ENCODE results near the gene KATNBL1. TPM values are rescaled to one million over a fixed set of nuclear protein-coding genes. Genes with fewer than 3 reads are reported as not detected.

The KATNBL1 gene
- total RNA-seq, 3 donors from 2014 or later = 42.8 to 52.6 (median 46.2) TPM

DNA sequence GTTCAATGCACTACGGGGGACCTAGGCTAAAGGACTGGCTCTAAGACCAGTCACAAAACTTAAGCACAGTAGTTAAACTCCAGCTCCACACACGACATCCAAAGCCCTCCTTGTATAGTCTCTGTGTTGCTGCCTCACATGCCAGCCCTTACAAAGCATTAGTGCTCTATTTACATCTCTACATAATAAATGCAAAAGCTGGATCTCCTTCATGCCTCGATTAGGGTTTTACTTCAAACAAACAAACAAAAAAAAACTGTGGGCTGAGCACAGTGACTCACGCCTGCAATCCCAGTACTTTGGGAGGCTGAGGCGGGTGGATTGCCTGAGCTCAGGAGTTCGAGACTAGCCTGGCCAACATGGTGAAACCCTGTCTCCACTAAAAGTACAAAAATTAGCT is 98.4 kb downstream of the KATNBL1 start:
- H3K9me3 ChIP-seq = no peaks in the 10 kb centered on the region
- no peaks in the 10 kb centered on the region for H3K36me3 ChIP-seq (ENCODE audit: low read depth)
- TF ChIP-seq, protein P1, sequence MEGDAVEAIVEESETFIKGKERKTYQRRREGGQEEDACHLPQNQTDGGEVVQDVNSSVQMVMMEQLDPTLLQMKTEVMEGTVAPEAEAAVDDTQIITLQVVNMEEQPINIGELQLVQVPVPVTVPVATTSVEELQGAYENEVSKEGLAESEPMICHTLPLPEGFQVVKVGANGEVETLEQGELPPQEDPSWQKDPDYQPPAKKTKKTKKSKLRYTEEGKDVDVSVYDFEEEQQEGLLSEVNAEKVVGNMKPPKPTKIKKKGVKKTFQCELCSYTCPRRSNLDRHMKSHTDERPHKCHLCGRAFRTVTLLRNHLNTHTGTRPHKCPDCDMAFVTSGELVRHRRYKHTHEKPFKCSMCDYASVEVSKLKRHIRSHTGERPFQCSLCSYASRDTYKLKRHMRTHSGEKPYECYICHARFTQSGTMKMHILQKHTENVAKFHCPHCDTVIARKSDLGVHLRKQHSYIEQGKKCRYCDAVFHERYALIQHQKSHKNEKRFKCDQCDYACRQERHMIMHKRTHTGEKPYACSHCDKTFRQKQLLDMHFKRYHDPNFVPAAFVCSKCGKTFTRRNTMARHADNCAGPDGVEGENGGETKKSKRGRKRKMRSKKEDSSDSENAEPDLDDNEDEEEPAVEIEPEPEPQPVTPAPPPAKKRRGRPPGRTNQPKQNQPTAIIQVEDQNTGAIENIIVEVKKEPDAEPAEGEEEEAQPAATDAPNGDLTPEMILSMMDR (IDR thresholded peaks at IDR 0.05) = no peak
- H3K4me1 ChIP-seq (ENCODE audit: low read depth) = no peaks in the 10 kb centered on the region
- intact Hi-C loops (cut with DNase I, micrococcal nuclease) = no loop called here
- H3K4me3 ChIP-seq = no peak overlapping the region
- ATAC-seq (no peak), DNase-seq (no peak)

DNA sequence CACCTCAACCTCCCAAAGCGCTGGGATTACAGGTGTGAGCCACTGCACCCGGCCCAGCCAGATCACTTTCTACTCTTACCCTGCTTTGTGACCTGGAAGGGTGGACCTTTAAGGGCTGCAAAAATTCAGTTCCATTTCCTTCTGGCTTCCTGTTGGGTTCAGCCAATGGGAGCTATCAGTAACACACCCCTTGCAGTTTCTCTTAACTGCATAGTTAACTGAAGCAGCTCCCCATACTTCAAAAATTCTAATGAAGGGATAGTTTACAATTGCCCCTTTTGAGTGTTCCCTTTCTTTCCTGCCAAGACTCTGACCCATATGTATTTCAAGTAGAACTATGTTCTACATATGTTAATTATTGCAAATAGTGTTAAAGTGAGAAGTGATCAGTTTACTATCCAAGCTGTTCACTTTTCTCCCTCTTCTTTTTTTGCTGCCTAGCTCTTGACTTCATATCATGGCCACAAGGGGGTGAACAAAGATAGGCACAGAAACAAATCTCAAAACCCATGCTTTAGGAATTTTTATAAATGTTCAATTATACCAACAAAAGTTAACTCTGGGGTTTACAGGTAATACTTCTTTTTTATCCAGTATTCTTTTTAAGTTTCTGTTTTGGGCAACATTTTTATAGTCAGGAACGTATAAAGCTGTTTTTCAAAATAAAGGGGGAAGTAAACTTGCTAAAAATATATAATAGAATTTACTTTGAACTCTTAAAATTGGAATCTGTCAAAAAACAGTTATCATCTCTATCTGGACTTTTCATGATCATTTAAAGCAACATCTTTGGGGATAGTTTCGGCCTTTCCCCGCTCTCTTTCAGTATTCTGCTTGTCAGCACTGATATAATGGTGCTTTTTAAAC is 99.9 kb downstream of the KATNBL1 start:
- Histone ChIP-seq H3K36me3 (ENCODE audit: low read depth) (no peaks in the 10 kb centered on the region), H3K4me3 (no peak overlapping the region), H3K4me1 (ENCODE audit: low read depth) (no peaks in the 10 kb centered on the region), H3K9me3 (no peaks in the 10 kb centered on the region)
- DNase-seq (peak in 1 of 3 donors; percentile 15), ATAC-seq (peak; percentile 38)
- TF ChIP-seq, protein P1 (IDR thresholded peaks at IDR 0.05) = no peak
- intact Hi-C loops (cut with DNase I, micrococcal nuclease) = loop anchor here in 1 of 2 donors (10.0 kb wide), 1 partner anchor 105 kb away; the partner anchor contains the start of gene KATNBL1

DNA sequence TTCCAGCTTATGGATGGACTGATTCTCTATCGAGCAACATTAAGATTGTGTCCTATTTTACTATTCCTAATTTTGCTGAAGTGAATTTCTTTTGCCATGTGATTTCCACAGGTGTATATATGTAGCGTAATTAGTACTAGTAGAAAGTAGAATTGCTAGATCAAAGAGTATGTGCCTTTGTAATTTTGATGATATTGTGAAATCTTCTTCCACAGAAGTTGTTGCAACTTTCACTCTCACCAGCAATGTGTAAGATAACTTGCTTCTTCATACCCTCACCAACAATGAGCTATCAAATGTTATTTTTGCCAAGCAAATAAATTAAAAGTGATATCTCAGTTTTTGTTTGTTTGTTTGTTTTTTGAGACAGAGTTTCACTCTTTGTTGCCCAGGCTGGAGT is 102.6 kb downstream of the KATNBL1 start:
- H3K9me3 ChIP-seq = no peaks in the 10 kb centered on the region
- DNase-seq = no peak
- H3K4me1 ChIP-seq (ENCODE audit: low read depth) = no peaks in the 10 kb centered on the region
- TF ChIP-seq, protein P1 (IDR thresholded peaks at IDR 0.05) = no peak
- no peaks in the 10 kb centered on the region for H3K36me3 ChIP-seq (ENCODE audit: low read depth)
- ATAC-seq = no peak
- intact Hi-C loops (cut with DNase I, micrococcal nuclease) = loop anchor here in 1 of 2 donors (10.0 kb wide), 1 partner anchor 107 kb away; the partner anchor contains the start of gene KATNBL1
- H3K4me3 ChIP-seq = no peak overlapping the region

DNA sequence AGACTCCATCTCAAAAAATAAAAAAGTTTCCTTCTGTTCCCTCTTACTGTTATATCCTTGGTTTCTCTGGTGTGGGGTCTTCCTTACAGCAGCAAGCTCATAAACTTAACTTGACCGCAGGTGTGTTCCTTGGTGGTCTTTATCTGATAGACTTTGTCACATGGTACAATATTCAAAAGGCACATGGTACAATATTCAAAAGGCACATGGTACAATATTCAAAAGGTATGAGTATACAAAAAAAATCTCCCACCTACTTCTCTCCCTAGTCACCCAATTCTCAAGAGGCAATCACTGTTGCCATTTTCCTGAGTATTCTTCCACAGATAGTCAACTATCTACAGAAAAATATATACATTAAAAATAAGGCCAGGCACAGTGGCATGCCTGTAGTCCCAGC is 103.5 kb downstream of the KATNBL1 start:
- TF ChIP-seq, protein P1 (IDR thresholded peaks at IDR 0.05) = no peak
- Histone ChIP-seq H3K4me3 (no peak overlapping the region), H3K4me1 (ENCODE audit: low read depth) (no peaks in the 10 kb centered on the region), H3K9me3 (no peaks in the 10 kb centered on the region), H3K36me3 (ENCODE audit: low read depth) (no peaks in the 10 kb centered on the region)
- ATAC-seq (no peak), DNase-seq (no peak)
- intact Hi-C loops (cut with DNase I, micrococcal nuclease) = loop anchor here in 1 of 2 donors (10.0 kb wide), 1 partner anchor 108 kb away; the partner anchor contains the start of gene KATNBL1

DNA sequence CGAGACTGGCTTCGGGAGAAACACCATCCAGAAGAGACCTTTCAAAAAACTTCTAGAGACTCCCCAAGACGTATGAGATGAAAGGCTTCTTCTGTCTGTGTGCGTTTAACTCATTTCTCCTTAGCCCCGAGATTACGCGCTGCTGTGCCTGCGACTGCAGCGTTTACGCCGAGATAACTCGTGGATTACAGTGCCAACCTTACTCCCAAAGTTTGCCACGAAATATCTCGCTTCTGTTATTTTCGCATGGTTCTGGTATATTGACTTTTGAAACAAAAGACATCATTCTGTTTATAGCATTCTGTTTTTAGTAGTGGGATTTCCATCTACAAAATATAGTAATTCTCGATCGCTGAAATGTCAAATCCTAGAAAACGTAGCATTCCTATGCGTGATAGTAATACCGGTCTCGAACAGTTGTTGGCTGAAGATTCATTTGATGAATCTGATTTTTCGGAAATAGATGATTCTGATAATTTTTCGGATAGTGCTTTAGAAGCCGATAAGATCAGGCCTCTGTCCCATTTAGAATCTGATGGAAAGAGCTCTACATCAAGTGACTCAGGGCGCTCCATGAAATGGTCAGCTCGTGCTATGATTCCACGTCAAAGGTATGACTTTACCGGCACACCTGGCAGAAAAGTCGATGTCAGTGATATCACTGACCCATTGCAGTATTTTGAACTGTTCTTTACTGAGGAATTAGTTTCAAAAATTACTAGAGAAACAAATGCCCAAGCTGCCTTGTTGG is 107.5 kb downstream of the KATNBL1 start:
- no peak for DNase-seq
- Histone ChIP-seq H3K36me3 (ENCODE audit: low read depth) (no peaks in the 10 kb centered on the region), H3K4me1 (ENCODE audit: low read depth) (peaks cover 12% of the 10 kb centered on the region), H3K4me3 (peak overlapping the region; percentile 67), H3K9me3 (no peaks in the 10 kb centered on the region)
- peak; percentile 32 for ATAC-seq
- intact Hi-C loops (cut with DNase I, micrococcal nuclease) = loop anchor here (5.0 to 10.0 kb wide), 2 partner anchors 112 to 120 kb away; partner anchors contain the start of gene KATNBL1 (in 1 of the 2)
- TF ChIP-seq, protein P1 (IDR thresholded peaks at IDR 0.05) = no peak
